Esophagus muscularis mucosa (tissue), 4 donors: ENCODE measurements around the gene VIL1.

Experiments
- CTCF ChIP-seq, 3 experiments: fragments of 200-600 bp in 2 of 3; fragments of 450-650 bp in 1 of 3; sonication (generic) in 2 of 3; IDR thresholded peaks; one replicate each; pipeline ENCODE4 v1.5.1; 2017 to 2019; ENCODE audit warnings: antibody characterized with exemption in 3 of 3, mild to moderate bottlenecking in 2 of 3, moderate library complexity in 1 of 3
- EP300 ChIP-seq: sonication (generic); formaldehyde crosslinking; IDR thresholded peaks from one replicate; pipeline ENCODE4 v1.6.1; 2017; ENCODE audit warnings: antibody characterized with exemption
- POLR2AphosphoS5 ChIP-seq, 2 donors: sonication (generic); formaldehyde crosslinking; IDR thresholded peaks; one replicate each; pipeline ENCODE4 v1.6.1; 2017; ENCODE audit warnings: antibody characterized with exemption in 2 of 2

GRCh38 chr2:218394298-218395089 lies 24.4 kb upstream of the VIL1 start:
- no peak for TF ChIP-seq CTCF (IDR thresholded peaks at IDR 0.05)
- no peak for TF ChIP-seq EP300
- TF ChIP-seq POLR2AphosphoS5 (IDR thresholded peaks at IDR 0.05) = no peak
